NCI-H69 (cell line): ENCODE data around the gene TRAF3IP1.
"Not testable (repeated sequence)": the region's sequence is repeated elsewhere in the genome, so short reads cannot be mapped to it uniquely, and the experiment has no call there.

Experiments
- DNase-seq: peaks from one replicate; lab custom pipeline; 2025; lab: John Stamatoyannopoulos, UW

Gene TRAF3IP1

GRCh38 chr2:238320246-238320647, at the start of gene TRAF3IP1:
TRAF3IP1 (plus strand) TSS chr2:238320518; CDS start chr2:238320663, 145 bp downstream.
- peak; percentile 93 for DNase-seq

- no peak for DNase-seq
Observed at GRCh38 chr2:238270606-238271005, 49.7 kb upstream of the TRAF3IP1 start.

- DNase-seq, result no peak
Observed at GRCh38 chr2:238271061-238271554, 49.2 kb upstream of the TRAF3IP1 start.

- DNase-seq, result not testable (repeated sequence)
Observed at GRCh38 chr2:238271686-238272085, 48.6 kb upstream of the TRAF3IP1 start.

GRCh38 chr2:238272156-238272555, 48.2 kb upstream of the TRAF3IP1 start:
- no peak for DNase-seq

- not testable (repeated sequence) for DNase-seq
Observed at GRCh38 chr2:238273433-238273832, 46.9 kb upstream of the TRAF3IP1 start.

- DNase-seq, result no peak
Observed at GRCh38 chr2:238274152-238274865, 46.0 kb upstream of the TRAF3IP1 start.

- peak; percentile 8 for DNase-seq
Observed at GRCh38 chr2:238277695-238278094, 42.6 kb upstream of the TRAF3IP1 start.

GRCh38 chr2:238278626-238279323, 41.5 kb upstream of the TRAF3IP1 start:
- DNase-seq, result no peak

- no peak for DNase-seq
Observed at GRCh38 chr2:238279324-238279682, 41.0 kb upstream of the TRAF3IP1 start.

GRCh38 chr2:238280083-238280825, 40.1 kb upstream of the TRAF3IP1 start:
- DNase-seq, result no peak

GRCh38 chr2:238281826-238282480, 38.4 kb upstream of the TRAF3IP1 start:
- peak; percentile 2 for DNase-seq

- DNase-seq, result peak; percentile 4
Observed at GRCh38 chr2:238282861-238283738, 37.2 kb upstream of the TRAF3IP1 start.

GRCh38 chr2:238284802-238285515, 35.4 kb upstream of the TRAF3IP1 start:
- peak; percentile 28 for DNase-seq

- DNase-seq, result peak; percentile 85
Observed at GRCh38 chr2:238285653-238286082, 34.6 kb upstream of the TRAF3IP1 start.

- DNase-seq, result no peak
Observed at GRCh38 chr2:238286095-238286494, 34.2 kb upstream of the TRAF3IP1 start.

- peak; percentile 75 for DNase-seq
Observed at GRCh38 chr2:238286551-238286950, 33.8 kb upstream of the TRAF3IP1 start.

- peak; percentile 41 for DNase-seq
Observed at GRCh38 chr2:238286987-238287736, 33.2 kb upstream of the TRAF3IP1 start.
